AG04450 (cell line): Measurements from ENCODE around the gene RAPGEF2. TPM values are rescaled to one million over a fixed set of nuclear protein-coding genes. Genes with fewer than 3 reads are reported as not detected.

Source experiments
- CTCF ChIA-PET: fragments of 300-600, 350-600 bp; formaldehyde crosslinking; extraction: SDS; loops from one replicate; lab custom pipeline; 2022; ENCODE audit warnings: antibody characterized with exemption, inconsistent platforms; lab: Charles Lee
- POLR2A ChIA-PET: fragments of 350-600 bp; formaldehyde crosslinking; extraction: SDS; loops from one replicate; lab custom pipeline; 2021; ENCODE audit warnings: antibody characterized with exemption, inconsistent platforms; lab: Yijun Ruan, JAX
- DNase-seq: peaks from one replicate; pipeline ENCODE4 v3.0.0-alpha.2; 2011; ENCODE audit warnings: low read depth, low spot score
- H3K27ac ChIP-seq: one replicate; pipeline ENCODE4 v1.5.1; 2012; ENCODE audit warnings: low read depth, low read length, control low read depth
- H3K27me3 ChIP-seq: one replicate; pipeline ENCODE4 v1.6.0; 2012; ENCODE audit warnings: low read length; ENCODE audit not compliant: control insufficient read depth, insufficient read depth
- H3K4me3 ChIP-seq: 2 replicates; pipeline ENCODE4 v1.5.1; 2011; ENCODE audit warnings: mild to moderate bottlenecking, low read depth, low read length, control low read depth
- H3K9me3 ChIP-seq: 2 replicates; pipeline ENCODE4 v1.5.1; 2012; ENCODE audit warnings: low read length; ENCODE audit not compliant: control insufficient read depth, insufficient read depth
- polyA plus RNA-seq: library from polyadenylated mRNA; depleted of rRNA; stranded (reverse); fragments of >200 nt; gene quantifications from 2 replicates; pipeline ENCODE4 v1.2.3, GENCODE V29; 2011
- TF ChIP-seq, protein P1 (sequence below): IDR thresholded peaks from 2 replicates; pipeline ENCODE4 v1.5.1; 2011; ENCODE audit warnings: low read depth, low read length, control low read depth, inconsistent platforms

Gene RAPGEF2
- polyA plus RNA-seq, 1 experiment, result 51.5 TPM

GRCh38 chr4:159326480-159326879, 223.6 kb downstream of the RAPGEF2 start:
- Histone ChIP-seq H3K27me3 (no peaks in the 10 kb centered on the region), H3K9me3 (no peaks in the 10 kb centered on the region), H3K27ac (no peak overlapping the region), H3K4me3 (no peak overlapping the region)
- DNase-seq, result no peak
- CTCF ChIA-PET, result no interaction called here
- TF ChIP-seq, protein P1, sequence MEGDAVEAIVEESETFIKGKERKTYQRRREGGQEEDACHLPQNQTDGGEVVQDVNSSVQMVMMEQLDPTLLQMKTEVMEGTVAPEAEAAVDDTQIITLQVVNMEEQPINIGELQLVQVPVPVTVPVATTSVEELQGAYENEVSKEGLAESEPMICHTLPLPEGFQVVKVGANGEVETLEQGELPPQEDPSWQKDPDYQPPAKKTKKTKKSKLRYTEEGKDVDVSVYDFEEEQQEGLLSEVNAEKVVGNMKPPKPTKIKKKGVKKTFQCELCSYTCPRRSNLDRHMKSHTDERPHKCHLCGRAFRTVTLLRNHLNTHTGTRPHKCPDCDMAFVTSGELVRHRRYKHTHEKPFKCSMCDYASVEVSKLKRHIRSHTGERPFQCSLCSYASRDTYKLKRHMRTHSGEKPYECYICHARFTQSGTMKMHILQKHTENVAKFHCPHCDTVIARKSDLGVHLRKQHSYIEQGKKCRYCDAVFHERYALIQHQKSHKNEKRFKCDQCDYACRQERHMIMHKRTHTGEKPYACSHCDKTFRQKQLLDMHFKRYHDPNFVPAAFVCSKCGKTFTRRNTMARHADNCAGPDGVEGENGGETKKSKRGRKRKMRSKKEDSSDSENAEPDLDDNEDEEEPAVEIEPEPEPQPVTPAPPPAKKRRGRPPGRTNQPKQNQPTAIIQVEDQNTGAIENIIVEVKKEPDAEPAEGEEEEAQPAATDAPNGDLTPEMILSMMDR, result no peak
- POLR2A ChIA-PET, result no interaction called here

DNA sequence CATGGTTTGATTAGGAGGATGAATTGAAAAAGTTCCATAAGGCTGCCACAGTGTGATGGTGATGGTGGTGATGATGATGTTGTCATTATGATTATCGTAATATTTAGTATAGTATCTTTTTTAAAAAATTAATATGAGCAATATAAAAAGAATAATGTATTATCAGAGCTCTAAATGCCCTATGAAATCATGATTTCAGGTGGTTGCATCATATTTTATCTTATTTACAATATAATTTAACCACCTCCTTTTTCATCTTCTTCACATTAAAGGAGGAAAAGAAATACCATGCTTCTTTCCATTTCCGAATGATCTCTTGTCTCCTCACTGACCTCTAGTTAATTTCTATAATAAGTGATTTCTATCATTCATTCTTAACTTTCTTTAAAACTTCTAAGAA, 225.9 kb downstream of the RAPGEF2 start:
- Histone ChIP-seq H3K27me3 (no peaks in the 10 kb centered on the region), H3K27ac (no peak overlapping the region), H3K9me3 (no peaks in the 10 kb centered on the region), H3K4me3 (no peak overlapping the region)
- no peak for DNase-seq
- TF ChIP-seq, protein P1, result no peak
- ChIA-PET POLR2A (no interaction called here), CTCF (interaction anchor here (1.0 kb wide), 1 partner anchor 127 kb away, joined by 8 read pairs; no protein-coding TSS in a partner anchor)

DNA sequence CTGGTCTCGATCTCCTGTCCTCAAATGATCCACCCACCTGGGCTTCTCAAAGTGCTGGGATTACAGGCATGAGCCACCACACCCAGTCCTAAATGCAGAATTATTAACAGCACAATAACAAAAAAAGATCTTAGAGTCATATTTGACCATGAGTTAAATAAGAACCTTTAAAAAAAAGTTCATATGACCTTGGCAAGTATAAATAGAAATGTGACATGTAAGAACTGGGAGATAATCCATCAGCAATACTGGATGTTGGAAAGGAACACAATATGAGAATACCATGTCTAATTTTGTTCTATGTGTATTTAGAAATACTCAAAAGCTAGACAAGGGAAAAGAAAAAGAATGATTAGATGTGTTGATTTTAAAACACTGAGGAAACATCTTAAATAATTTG, 231.6 kb downstream of the RAPGEF2 start:
- ChIA-PET CTCF (no interaction called here), POLR2A (no interaction called here)
- TF ChIP-seq, protein P1, result no peak
- no peak for DNase-seq
- no peak overlapping the region for H3K4me3 ChIP-seq
- no peaks in the 10 kb centered on the region for H3K27me3 ChIP-seq
- no peaks in the 10 kb centered on the region for H3K9me3 ChIP-seq
- H3K27ac ChIP-seq, result no peak overlapping the region

DNA sequence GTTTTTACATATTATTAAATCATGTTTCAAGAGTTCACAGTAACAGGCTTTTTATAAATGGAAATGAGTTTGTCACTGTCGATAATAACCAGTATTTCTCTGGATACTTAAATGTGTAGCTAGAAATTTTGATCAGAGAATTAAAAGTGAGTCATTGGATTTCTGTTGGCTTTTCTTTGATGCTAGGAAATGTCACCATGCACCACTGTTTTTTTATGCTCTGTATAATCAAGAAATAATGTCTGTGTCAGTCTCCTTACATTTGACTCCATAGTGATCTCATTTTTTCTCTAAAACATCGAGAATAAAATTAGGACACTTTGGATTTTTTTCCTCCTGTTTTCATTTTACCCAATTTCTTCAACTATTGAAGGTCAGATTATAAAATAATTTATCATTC, 234.2 kb downstream of the RAPGEF2 start:
- POLR2A ChIA-PET, result no interaction called here
- DNase-seq, result no peak
- H3K9me3 ChIP-seq, result no peaks in the 10 kb centered on the region
- CTCF ChIA-PET, result interaction anchor here (0.7 to 1.5 kb wide), 3 partner anchors 78 to 150 kb away, joined by 3 to 9 read pairs (median 3); no protein-coding TSS in a partner anchor
- H3K27ac ChIP-seq, result no peak overlapping the region
- H3K27me3 ChIP-seq, result no peaks in the 10 kb centered on the region
- no peak overlapping the region for H3K4me3 ChIP-seq
- TF ChIP-seq, protein P1, result no peak

GRCh38 chr4:159341522-159341921, 238.6 kb downstream of the RAPGEF2 start:
- Histone ChIP-seq H3K27me3 (no peaks in the 10 kb centered on the region), H3K27ac (no peak overlapping the region), H3K4me3 (no peak overlapping the region), H3K9me3 (no peaks in the 10 kb centered on the region)
- CTCF ChIA-PET, result no interaction called here
- TF ChIP-seq, protein P1, result no peak
- DNase-seq, result peak; percentile 21
- POLR2A ChIA-PET, result interaction anchor here (0.7 kb wide), 1 partner anchor 101 kb away, joined by 3 read pairs; no protein-coding TSS in a partner anchor
